Keratinocyte (primary cell): ENCODE data around the gene GCNT1.
"Not testable (repeated sequence)": the region's sequence is repeated elsewhere in the genome, so short reads cannot be mapped to it uniquely, and the experiment has no call there.

Source experiments
- EZH2 ChIP-seq: IDR thresholded peaks from one replicate; pipeline ENCODE4 v1.6.1; 2012; ENCODE audit warnings: inconsistent platforms, mild to moderate bottlenecking, low read length, moderate library complexity
- TF ChIP-seq, protein P1 (sequence below), 3 experiments: IDR thresholded peaks in 1 of 3; conservative IDR thresholded peaks in 1 of 3; optimal IDR thresholded peaks in 1 of 3; 2 replicates in 2 of 3; 3 replicates in 1 of 3; pipeline versions ENCODE3 to v1.5.1; 2011; ENCODE audit warnings: low read length in 3 of 3, mild to moderate bottlenecking in 3 of 3, moderate library complexity in 2 of 3, control low read depth in 1 of 3, inconsistent platforms in 1 of 3; ENCODE audit not compliant: insufficient read depth in 2 of 3; ENCODE audit errors: extremely low read depth in 1 of 3

DNA sequence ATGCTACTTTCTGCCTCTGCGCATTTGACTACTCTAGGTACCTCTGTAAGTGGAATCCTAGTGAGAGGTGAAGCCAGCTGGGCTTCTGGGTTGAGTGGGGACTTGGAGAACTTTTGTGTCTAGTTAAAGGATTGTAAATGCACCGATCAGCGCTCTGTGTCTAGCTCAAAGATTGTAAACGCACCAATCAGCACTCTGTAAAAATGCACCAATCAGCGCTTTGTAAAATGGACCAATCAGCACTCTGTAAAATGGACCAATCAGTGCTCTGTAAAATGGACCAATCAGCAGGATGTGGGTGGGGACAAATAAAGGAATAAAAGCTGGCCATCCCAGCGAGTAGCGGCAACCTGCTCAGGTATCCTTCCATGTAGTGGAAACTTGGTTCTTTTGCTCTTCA is 18.8 kb downstream of the GCNT1 start:
- TF ChIP-seq EZH2 = not testable (repeated sequence)
- TF ChIP-seq, protein P1, sequence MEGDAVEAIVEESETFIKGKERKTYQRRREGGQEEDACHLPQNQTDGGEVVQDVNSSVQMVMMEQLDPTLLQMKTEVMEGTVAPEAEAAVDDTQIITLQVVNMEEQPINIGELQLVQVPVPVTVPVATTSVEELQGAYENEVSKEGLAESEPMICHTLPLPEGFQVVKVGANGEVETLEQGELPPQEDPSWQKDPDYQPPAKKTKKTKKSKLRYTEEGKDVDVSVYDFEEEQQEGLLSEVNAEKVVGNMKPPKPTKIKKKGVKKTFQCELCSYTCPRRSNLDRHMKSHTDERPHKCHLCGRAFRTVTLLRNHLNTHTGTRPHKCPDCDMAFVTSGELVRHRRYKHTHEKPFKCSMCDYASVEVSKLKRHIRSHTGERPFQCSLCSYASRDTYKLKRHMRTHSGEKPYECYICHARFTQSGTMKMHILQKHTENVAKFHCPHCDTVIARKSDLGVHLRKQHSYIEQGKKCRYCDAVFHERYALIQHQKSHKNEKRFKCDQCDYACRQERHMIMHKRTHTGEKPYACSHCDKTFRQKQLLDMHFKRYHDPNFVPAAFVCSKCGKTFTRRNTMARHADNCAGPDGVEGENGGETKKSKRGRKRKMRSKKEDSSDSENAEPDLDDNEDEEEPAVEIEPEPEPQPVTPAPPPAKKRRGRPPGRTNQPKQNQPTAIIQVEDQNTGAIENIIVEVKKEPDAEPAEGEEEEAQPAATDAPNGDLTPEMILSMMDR (optimal IDR thresholded peaks at IDR 0.05 in 1 of 3, IDR thresholded peaks at IDR 0.05 in 1 of 3, conservative IDR thresholded peaks at IDR 0.05 in 1 of 3; ENCODE audit: extremely low read depth in 1 of 3, insufficient read depth in 2 of 3, low read length in 3 of 3) = not testable (repeated sequence)
